ENCODE data around the gene NOP14. TPM values are rescaled to one million over a fixed set of nuclear protein-coding genes. Genes with fewer than 3 reads are reported as not detected.

Gene NOP14
- total and polyA plus RNA-seq, 2 donors (not counting 3 experiments of a cell fraction or from before 2014, with no cell fraction given): 9.5 to 45.2 TPM

- POLR2A ChIA-PET: no interaction called here
- Histone ChIP-seq H3K9ac (replicated peaks; ENCODE audit: extremely low read depth, insufficient read depth, low read length) (no peak overlapping the region), H3K79me2 (ENCODE audit: control insufficient read depth, insufficient read depth, low read length) (peaks cover 16% of the 10 kb centered on the region), H3K9me1 (replicated peaks; ENCODE audit: control insufficient read depth, extremely low read depth, insufficient read depth, low read length) (no peaks in the 10 kb centered on the region), H3K27ac (ENCODE audit: insufficient read depth, low read depth, low read length) (no peak overlapping the region), H3K4me3 (replicated peaks in 1 of 3; ENCODE audit: insufficient read depth in 1 of 3, low read depth in 1 of 3, low read length in 3 of 3) (no peak overlapping the region), H3K27me3 (ENCODE audit: control insufficient read depth in 2 of 2, insufficient read depth in 2 of 2, low read length in 2 of 2) (no peaks in the 10 kb centered on the region), H2AFZ (ENCODE audit: low read depth, low read length) (no peak overlapping the region), H3K4me1 (ENCODE audit: control insufficient read depth, extremely low read depth, insufficient read depth, low read length) (no peaks in the 10 kb centered on the region), H4K20me1 (replicated peaks; ENCODE audit: control insufficient read depth, extremely low read depth, insufficient read depth, low read length) (no peaks in the 10 kb centered on the region), H3K4me2 (ENCODE audit: insufficient read depth, low read length) (no peak overlapping the region), H3K36me3 (ENCODE audit: control insufficient read depth in 2 of 2, extremely low read depth in 1 of 2, insufficient read depth in 2 of 2, low read length in 2 of 2) (peaks cover 16 to 35% of the 10 kb centered on the region in 2 experiments), H3K9me3 (replicated peaks; ENCODE audit: control insufficient read depth, insufficient read depth, low read length) (no peaks in the 10 kb centered on the region)
- no peak for FAIRE-seq
- no peak for TF ChIP-seq FOS (IDR thresholded peaks at IDR 0.05; ENCODE audit: borderline replicate concordance, insufficient read depth, low read length)
- no peak for TF ChIP-seq JUN (IDR thresholded peaks at IDR 0.05; ENCODE audit: borderline replicate concordance, insufficient read depth, insufficient read length, low read depth)
- no peak for TF ChIP-seq MYC (IDR thresholded peaks at IDR 0.05; ENCODE audit: low read depth, low read length)
- TF ChIP-seq POLR2AphosphoS5 (IDR thresholded peaks at IDR 0.05; ENCODE audit: insufficient read depth, low read depth, low read length): no peak
- TF ChIP-seq EZH2 (IDR thresholded peaks at IDR 0.05; ENCODE audit: borderline replicate concordance, low read depth, low read length, severe bottlenecking): no peak
- dilution Hi-C loops (cut with MboI; ENCODE audit: extremely low pct_ligation_motif_present, low sequenced_read_pairs): no loop called here
- CTCF ChIA-PET: interaction anchor here (0.9 to 1.9 kb wide), 3 partner anchors 13 to 189 kb away, joined by 3 to 5 read pairs (median 4); no protein-coding TSS in a partner anchor
- DNase-seq (ENCODE audit: low read depth, low spot score): no peak
- no TSS peak for BruUV-seq (replicated peaks)
- intact Hi-C loops (cut with micrococcal nuclease): no loop called here
Observed at GRCh38 chr4:2914256-2915126, 48.7 kb downstream of the NOP14 start.

GRCh38 chr4:2913168-2913567, 50.0 kb downstream of the NOP14 start:
- ChIA-PET POLR2A (no interaction called here), CTCF (interaction anchor here (1.9 kb wide), 1 partner anchor 14 kb away, joined by 5 read pairs; no protein-coding TSS in a partner anchor)
- no peak for DNase-seq (ENCODE audit: low read depth, low spot score)
- H3K27me3 ChIP-seq (ENCODE audit: control insufficient read depth in 2 of 2, insufficient read depth in 2 of 2, low read length in 2 of 2): no peaks in the 10 kb centered on the region
- H3K4me2 ChIP-seq (ENCODE audit: insufficient read depth, low read length): no peak overlapping the region
- H3K9ac ChIP-seq (replicated peaks; ENCODE audit: extremely low read depth, insufficient read depth, low read length): no peak overlapping the region
- dilution Hi-C loops (cut with MboI; ENCODE audit: extremely low pct_ligation_motif_present, low sequenced_read_pairs) (no loop called here), intact Hi-C loops (cut with micrococcal nuclease) (no loop called here)
- no peak overlapping the region for H3K27ac ChIP-seq (ENCODE audit: insufficient read depth, low read depth, low read length)
- no peaks in the 10 kb centered on the region for H3K9me1 ChIP-seq (replicated peaks; ENCODE audit: control insufficient read depth, extremely low read depth, insufficient read depth, low read length)
- TF ChIP-seq POLR2AphosphoS5 (IDR thresholded peaks at IDR 0.05; ENCODE audit: insufficient read depth, low read depth, low read length) (no peak), POLR2A (IDR thresholded peaks at IDR 0.05; ENCODE audit: low read depth, low read length) (no peak), FOS (IDR thresholded peaks at IDR 0.05; ENCODE audit: borderline replicate concordance, insufficient read depth, low read length) (no peak), CTCF (IDR thresholded peaks at IDR 0.05; ENCODE audit: extremely low read depth in 1 of 2, insufficient read depth in 1 of 2, low read depth in 1 of 2, low read length in 2 of 2) (no peak), EZH2 (IDR thresholded peaks at IDR 0.05; ENCODE audit: borderline replicate concordance, low read depth, low read length, severe bottlenecking) (no peak), GATA2 (IDR thresholded peaks at IDR 0.05; ENCODE audit: insufficient read depth, insufficient read length, low read depth, low read length) (no peak), JUN (IDR thresholded peaks at IDR 0.05; ENCODE audit: borderline replicate concordance, insufficient read depth, insufficient read length, low read depth) (no peak), MAX (IDR thresholded peaks at IDR 0.05; ENCODE audit: insufficient read depth, insufficient read length) (no peak), MYC (IDR thresholded peaks at IDR 0.05; ENCODE audit: low read depth, low read length) (no peak)
- peaks cover 20 to 47% of the 10 kb centered on the region in 2 experiments for H3K36me3 ChIP-seq (ENCODE audit: control insufficient read depth in 2 of 2, extremely low read depth in 1 of 2, insufficient read depth in 2 of 2, low read length in 2 of 2)
- peak; percentile 40 for FAIRE-seq
- H3K9me3 ChIP-seq (replicated peaks; ENCODE audit: control insufficient read depth, insufficient read depth, low read length): no peaks in the 10 kb centered on the region
- no peak overlapping the region for H3K4me3 ChIP-seq (replicated peaks in 1 of 3; ENCODE audit: insufficient read depth in 1 of 3, low read depth in 1 of 3, low read length in 3 of 3)
- no peaks in the 10 kb centered on the region for H4K20me1 ChIP-seq (replicated peaks; ENCODE audit: control insufficient read depth, extremely low read depth, insufficient read depth, low read length)
- H3K4me1 ChIP-seq (ENCODE audit: control insufficient read depth, extremely low read depth, insufficient read depth, low read length): no peaks in the 10 kb centered on the region
- peaks cover 9% of the 10 kb centered on the region for H3K79me2 ChIP-seq (ENCODE audit: control insufficient read depth, insufficient read depth, low read length)
- BruUV-seq (replicated peaks): no TSS peak
- H2AFZ ChIP-seq (ENCODE audit: low read depth, low read length): no peak overlapping the region

All from endothelial cell of umbilical vein (primary cell).